ENCODE measurements around the gene RGS19.
"Not testable (repeated sequence)": the region's sequence is repeated elsewhere in the genome, so short reads cannot be mapped to it uniquely, and the experiment has no call there.

Gene RGS19

GRCh38 chr20:64079273-64080012, at the start of gene RGS19:
Gene RGS19 (minus strand): TSS chr20:64079518. CDS start chr20:64076886, 2,632 bp downstream.
- DNase-seq: peak; percentile 23

- DNase-seq: not testable (repeated sequence)
These were observed 44.2 kb upstream of the RGS19 start for GRCh38 chr20:64123517-64123916.

- not testable (repeated sequence) for DNase-seq
These were observed 43.6 kb upstream of the RGS19 start for GRCh38 chr20:64122927-64123326.

GRCh38 chr20:64121586-64121985, 42.3 kb upstream of the RGS19 start:
- DNase-seq: no peak

GRCh38 chr20:64119681-64120341, 40.5 kb upstream of the RGS19 start:
- no peak for DNase-seq

- DNase-seq: no peak
These were observed 40.0 kb upstream of the RGS19 start for GRCh38 chr20:64119301-64119680.

GRCh38 chr20:64117432-64117777, 38.1 kb upstream of the RGS19 start:
- not testable (repeated sequence) for DNase-seq

- DNase-seq: no peak
These were observed 37.5 kb upstream of the RGS19 start for GRCh38 chr20:64116541-64117431.

GRCh38 chr20:64116016-64116415, 36.7 kb upstream of the RGS19 start:
- DNase-seq: no peak

GRCh38 chr20:64115171-64115911, 36.0 kb upstream of the RGS19 start:
- DNase-seq: no peak

GRCh38 chr20:64114356-64114971, 35.1 kb upstream of the RGS19 start:
- DNase-seq: no peak

- DNase-seq: no peak
These were observed 34.6 kb upstream of the RGS19 start for GRCh38 chr20:64113796-64114355.

GRCh38 chr20:64113444-64113775, 34.1 kb upstream of the RGS19 start:
- DNase-seq: no peak

GRCh38 chr20:64112691-64113443, 33.5 kb upstream of the RGS19 start:
- DNase-seq: no peak

- DNase-seq: no peak
These were observed 32.7 kb upstream of the RGS19 start for GRCh38 chr20:64111841-64112641.

GRCh38 chr20:64110411-64111068, 31.2 kb upstream of the RGS19 start:
- DNase-seq: no peak

GRCh38 chr20:64109831-64110391, 30.6 kb upstream of the RGS19 start:
- no peak for DNase-seq

GRCh38 chr20:64108731-64109681, 29.7 kb upstream of the RGS19 start:
- no peak for DNase-seq
